GM21447 (cell line): ENCODE measurements around the gene KRTAP10-2.

Experiments used
- ATAC-seq: cut with Tn5 transposase; IDR thresholded peaks from one replicate; pipeline ENCODE4 v1.9.1; 2021; ENCODE audit not compliant: unreplicated experiment

KRTAP10-2 gene

DNA sequence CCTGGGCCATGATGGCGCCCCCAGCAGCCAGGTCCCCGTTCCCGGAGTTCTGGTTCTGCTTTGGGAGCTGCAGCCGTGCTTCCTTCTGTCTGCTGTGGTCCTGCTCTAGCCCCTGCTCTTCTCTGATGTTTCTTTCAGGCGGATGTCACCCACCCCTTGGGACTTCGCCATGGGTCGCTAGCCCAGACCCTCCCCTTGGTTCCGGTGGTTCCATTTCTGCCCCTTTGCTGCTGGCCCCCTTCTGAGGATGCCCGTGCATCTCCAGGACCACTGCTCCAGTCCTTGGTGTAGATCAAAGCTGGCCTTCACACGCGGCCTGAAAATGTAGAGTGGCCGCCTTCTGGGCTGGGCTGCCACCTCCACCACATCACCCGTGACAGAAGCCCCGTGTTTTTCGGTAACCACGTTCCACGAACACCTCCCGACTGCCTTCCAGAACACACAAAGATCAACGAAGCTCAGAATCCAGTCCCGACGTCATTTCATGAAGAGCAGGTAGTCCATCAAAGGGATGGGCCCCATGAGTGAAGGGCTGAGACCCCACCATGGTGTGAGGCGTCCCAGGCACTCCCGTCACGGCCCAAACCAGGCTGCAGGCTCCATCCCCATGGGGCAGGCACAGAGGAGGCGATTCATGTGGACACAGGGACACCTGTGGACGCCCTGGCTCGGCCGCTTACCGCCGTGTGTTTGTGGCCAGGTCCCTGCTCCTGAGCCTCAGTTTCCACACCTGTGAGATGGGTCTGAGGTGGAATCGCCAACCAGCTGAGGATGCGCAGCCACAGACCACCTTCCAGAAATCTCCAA, 35.7 kb downstream of the KRTAP10-2 start:
- no peak for ATAC-seq

DNA sequence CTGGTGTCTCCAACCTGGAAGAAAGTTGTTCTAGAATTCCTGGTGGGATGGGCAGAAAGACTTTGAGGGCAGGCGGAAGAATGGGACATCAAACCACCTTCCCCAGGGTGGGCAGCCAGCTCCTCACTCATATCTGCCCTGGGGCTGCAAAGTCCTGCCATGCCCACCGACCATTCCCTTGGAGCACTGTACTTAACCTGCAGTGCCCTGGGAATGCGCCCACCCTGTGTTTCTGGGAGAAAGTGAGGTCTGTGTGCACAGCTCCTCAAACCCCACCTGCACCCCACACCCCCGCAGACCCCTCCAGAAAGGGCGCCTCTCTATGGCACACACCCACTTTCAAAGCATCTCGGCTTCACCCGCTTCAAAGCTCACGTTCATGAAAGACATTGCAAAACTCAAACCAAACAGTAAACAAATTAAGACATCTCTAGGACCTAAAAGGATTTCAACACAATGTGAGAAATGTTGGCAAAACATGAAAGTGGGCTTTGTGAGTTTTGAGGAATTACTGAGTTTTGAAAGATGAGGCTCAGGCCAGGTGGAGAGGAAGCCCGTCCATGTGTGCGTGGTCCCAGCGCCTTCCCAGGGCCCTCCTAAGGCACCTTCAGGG, 36.5 kb downstream of the KRTAP10-2 start:
- ATAC-seq, result no peak

- no peak for ATAC-seq
Measured at GRCh38 chr21:44514218-44514520, 37.1 kb downstream of the KRTAP10-2 start.

DNA sequence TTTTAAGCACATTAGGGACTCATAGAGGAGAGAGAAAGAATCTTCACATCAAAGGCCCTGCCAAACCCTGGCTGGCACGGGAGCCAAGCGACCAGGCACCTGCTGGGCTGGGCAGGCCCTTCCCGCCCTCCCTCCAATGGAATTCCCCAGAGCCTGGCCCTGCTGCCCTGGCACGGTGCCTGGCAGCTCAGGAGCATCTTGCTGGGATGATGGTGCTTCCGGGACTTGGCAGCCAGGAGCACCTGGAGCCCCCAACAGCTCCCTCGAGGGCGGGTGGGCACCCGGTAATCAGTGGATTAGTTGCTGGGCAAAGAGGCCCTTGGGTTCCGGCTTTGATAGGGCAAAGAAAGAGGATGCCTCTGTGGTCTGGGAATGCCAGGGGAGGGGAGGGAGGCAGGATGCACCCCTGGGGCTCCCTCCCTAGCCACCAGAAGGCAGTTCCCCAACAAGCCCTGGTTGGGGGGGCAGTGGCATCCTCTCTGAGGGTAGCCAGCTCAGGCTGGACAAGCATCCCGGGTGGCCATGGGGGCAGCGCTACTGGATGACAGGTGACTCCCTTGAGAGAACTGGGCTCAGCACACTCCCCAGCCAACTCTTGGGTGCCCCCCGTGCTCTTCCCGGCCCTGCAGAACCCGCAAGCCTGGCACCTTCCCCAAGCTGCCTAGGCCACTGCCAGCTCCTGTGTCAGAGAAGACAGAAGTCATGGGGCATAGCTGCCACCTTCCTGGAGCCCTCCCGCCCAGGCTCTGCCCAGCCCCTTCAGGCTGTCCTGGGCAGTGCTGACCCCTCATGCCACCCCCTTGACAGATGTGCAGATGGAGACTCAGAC, 37.7 kb downstream of the KRTAP10-2 start:
- ATAC-seq, result no peak

GRCh38 chr21:44512496-44513388, 38.6 kb downstream of the KRTAP10-2 start:
- ATAC-seq, result no peak

- no peak for ATAC-seq
Measured at GRCh38 chr21:44511938-44512275, 39.4 kb downstream of the KRTAP10-2 start.

GRCh38 chr21:44511219-44511937, 39.9 kb downstream of the KRTAP10-2 start:
- no peak for ATAC-seq

GRCh38 chr21:44510508-44511218, 40.6 kb downstream of the KRTAP10-2 start:
- ATAC-seq, result no peak

- ATAC-seq, result no peak
Measured at GRCh38 chr21:44510109-44510507, 41.2 kb downstream of the KRTAP10-2 start.

DNA sequence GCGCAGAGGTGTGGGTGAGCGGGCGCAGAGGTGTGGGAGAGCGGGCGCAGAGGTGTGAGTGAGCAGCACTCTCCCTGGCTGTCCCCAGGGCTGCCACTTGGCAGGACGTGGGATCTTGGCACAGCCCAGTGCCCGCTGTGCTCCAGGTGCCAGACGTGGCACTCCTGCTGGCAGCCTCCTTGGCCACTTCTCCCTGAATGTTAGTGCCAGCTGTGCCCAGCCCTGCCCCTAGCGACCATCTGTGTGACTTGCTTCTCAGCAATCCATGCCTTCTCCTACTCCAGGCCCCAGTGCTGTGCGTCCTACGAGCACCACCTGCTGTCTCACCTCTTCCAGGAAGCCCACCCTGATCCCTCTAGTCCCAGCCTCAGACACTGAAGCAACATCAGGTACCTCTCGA, 41.8 kb downstream of the KRTAP10-2 start:
- ATAC-seq, result no peak

DNA sequence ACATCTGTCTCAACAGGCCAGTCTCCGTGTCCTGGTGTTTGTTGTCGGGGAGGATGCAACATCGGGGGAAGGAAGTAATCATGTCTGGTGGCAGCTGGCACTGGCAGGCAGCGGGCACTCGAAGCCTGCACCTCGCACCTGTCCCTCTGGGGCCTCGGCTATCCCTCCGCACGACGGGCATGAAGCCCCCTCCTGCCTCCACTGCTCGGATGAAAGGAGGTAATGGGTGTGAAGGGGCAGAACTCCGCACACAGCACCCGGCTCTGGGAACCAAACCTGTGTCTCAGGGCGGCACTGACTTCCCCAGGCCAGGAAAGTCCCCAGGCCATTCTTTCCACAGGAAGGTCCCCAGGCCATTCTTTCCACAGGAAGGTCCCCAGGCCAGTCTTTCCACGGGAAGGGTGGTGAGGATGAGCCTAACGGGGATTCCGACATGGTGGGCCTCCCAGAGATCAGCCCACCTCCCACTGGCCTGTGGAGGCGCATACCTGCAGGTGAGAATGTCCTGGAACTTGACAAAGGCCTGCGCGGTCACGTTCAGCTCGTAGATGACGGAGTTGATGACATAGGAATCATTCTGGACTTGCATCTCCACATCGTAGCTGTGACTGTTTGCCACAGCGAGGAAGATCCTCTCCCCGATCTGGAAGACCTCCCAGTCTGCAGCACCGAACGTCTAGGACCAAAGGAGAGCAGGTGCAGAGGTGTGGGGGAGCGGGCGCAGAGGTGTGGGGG, 42.4 kb downstream of the KRTAP10-2 start:
- no peak for ATAC-seq

DNA sequence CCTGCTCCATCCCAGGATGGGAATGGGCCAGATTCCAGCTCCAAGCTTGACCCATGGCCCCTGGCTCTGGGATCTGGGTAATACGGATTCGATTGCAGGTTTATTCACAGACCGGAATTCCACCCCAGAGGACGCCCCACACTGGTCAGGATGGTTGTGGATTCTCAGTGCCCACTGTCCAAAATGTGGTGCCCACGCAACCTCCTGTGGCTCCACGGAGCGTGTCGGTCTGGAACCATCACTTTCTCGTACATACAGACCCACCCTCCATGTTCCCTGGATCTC, 42.9 kb downstream of the KRTAP10-2 start:
- no peak for ATAC-seq

DNA sequence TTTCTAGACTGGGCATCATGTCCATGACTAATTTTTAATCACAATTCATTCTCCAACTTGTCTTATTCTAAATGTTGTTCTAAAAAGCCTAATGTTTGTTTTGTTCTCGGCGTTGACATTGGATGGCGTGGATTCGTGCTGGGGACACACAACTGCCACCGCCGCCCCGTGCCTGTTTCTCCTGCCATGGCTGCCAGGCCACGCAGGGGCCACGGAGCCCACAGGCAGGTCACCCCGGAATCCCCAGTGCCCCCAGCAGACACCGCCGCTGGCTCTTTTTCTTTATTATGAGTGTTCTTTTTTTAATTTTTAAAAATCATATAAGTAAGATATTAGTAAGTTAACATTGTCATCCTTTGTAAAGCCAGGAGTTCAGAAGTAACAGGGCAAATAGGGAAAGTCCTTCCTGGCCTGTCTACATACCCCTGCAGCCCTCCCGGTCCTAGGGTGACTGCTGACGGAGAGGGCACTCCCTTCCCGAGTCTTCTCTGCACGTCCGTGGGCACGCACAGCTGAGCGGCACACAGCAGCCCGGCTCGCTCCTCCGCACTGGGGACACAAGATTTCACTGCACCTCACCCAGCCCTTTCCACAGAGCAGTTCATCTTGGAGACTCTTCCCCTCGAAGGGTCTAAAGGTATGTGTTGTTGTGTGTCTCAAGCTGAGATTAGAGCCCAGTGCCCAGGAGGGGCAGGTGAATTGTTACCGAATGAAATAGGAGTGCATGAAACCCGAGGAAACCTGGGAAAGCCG, 43.5 kb downstream of the KRTAP10-2 start:
- ATAC-seq, result no peak

GRCh38 chr21:44506279-44507255, 44.7 kb downstream of the KRTAP10-2 start:
- no peak for ATAC-seq

DNA sequence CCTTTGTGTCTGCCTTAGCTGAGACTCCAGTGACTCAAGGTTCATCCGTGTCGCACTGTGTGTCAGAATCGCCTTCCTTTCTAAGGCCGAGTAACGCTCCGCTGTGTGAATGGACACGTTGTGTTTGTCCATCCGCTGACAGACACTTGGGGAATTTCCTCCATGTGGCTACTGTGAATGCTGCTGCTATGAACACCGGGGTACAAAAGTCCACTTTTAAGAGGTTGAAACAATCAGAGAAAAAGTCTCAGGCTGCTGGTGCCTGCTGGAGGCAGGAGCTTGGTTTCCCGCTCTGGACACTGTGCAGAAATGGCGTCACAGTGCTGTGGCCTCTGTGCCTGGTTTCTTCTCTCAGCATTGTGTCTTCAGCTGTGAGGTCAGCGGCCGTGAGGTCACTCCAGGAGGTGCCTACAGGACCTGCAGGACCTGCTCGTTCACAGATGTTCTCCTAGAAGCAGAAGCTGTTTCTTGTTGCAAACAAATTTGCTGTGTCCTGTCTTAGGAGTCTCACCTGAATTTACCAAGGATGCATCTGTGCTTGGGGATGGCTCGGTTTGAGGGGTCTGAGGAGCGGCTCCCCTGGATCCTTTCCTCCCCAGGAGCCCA, 45.5 kb downstream of the KRTAP10-2 start:
- no peak for ATAC-seq

GRCh38 chr21:44503901-44504399, 47.4 kb downstream of the KRTAP10-2 start:
- no peak for ATAC-seq
